Measurements from ENCODE around the gene XPR1. TPM values are rescaled to one million over a fixed set of nuclear protein-coding genes. Genes with fewer than 3 reads are reported as not detected.

Gene XPR1
- total RNA-seq, 5 donors from 2014 or later (not counting 1 experiment from before 2014, with no cell fraction given): 13.0 to 16.2 (median 14.7) TPM

- peaks cover 4% of the 10 kb centered on the region for H3K36me3 Mint-ChIP-seq
Observed at GRCh38 chr1:180898441-180899219, 266.8 kb downstream of the XPR1 start.

DNA sequence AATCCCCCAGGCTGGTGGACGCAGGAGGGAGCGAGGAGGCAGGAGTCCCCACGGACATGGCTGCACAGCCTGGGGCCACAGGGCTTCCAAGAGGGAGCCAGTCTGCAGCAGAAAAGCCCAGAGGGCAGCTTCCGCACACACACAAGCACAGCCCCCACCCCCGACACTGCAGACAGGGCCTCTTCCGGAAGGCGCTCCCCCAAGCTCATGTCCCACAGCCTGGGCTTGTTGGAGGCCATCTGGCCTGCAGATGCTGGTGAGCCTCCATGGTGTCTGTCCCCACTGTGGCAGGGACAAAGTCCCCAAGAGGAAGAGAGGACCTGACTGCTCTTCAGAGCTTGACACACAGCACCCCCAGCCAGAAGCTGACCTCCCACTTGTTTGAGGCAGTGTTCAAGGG, 267.4 kb downstream of the XPR1 start:
- H3K27ac ChIP-seq (ENCODE audit: low read length): no peak overlapping the region
- no peaks in the 10 kb centered on the region for H3K36me3 ChIP-seq (ENCODE audit: control insufficient read depth in 2 of 2, extremely low read depth in 1 of 2, insufficient read depth in 1 of 2, low read length in 1 of 2)
- Mint-ChIP-seq H3K9me3 (peaks cover 0 to 3% (median 0%) of the 10 kb centered on the region in 3 donors), H3K4me1 (peaks cover 0 to 2% (median 0%) of the 10 kb centered on the region in 3 donors), H3K36me3 (peaks cover 4% of the 10 kb centered on the region), H3K4me3 (no peak overlapping the region), H3K27ac (no peak overlapping the region), H3K27me3 (peaks cover 0 to 9% of the 10 kb centered on the region in 2 donors)
- DNase-seq (no peak), ATAC-seq (replicated peaks in 1 of 4) (no peak)
- H3K4me1 ChIP-seq (ENCODE audit: control insufficient read depth in 1 of 2, extremely low read depth in 1 of 2, insufficient read depth in 2 of 2, low read length in 2 of 2): no peaks in the 10 kb centered on the region
- no peak overlapping the region for H3K4me3 ChIP-seq (ENCODE audit: control insufficient read depth in 1 of 2, extremely low read depth in 1 of 2, low read length in 1 of 2)
- ChIA-PET POLR2A (no interaction called here), CTCF (interaction anchor here in 1 of 2 donors (0.5 kb wide), 1 partner anchor 527 kb away, joined by 5 read pairs; no protein-coding TSS in a partner anchor)
- H3K27me3 ChIP-seq (replicated peaks in 1 of 2; ENCODE audit: control insufficient read depth in 2 of 2, extremely low read depth in 1 of 2, insufficient read depth in 2 of 2, low read length in 1 of 2): peaks cover 0 to 5% of the 10 kb centered on the region in 2 experiments
- 81% methylated on average over 2 of the region's 7 CpGs for WGBS (ENCODE audit: insufficient coverage)
- H3K9me3 ChIP-seq: no peaks in the 10 kb centered on the region

More at GRCh38 chr1:180898441-180899219, 266.8 kb downstream of the XPR1 start:
- Histone ChIP-seq H3K36me3 (ENCODE audit: control insufficient read depth in 2 of 2, extremely low read depth in 1 of 2, insufficient read depth in 1 of 2, low read length in 1 of 2) (no peaks in the 10 kb centered on the region), H3K4me3 (ENCODE audit: control insufficient read depth in 1 of 2, extremely low read depth in 1 of 2, low read length in 1 of 2) (no peak overlapping the region), H3K27me3 (replicated peaks in 1 of 2; ENCODE audit: control insufficient read depth in 2 of 2, extremely low read depth in 1 of 2, insufficient read depth in 2 of 2, low read length in 1 of 2) (peaks cover 0 to 5% of the 10 kb centered on the region in 2 experiments), H3K27ac (ENCODE audit: low read length) (no peak overlapping the region), H3K4me1 (ENCODE audit: control insufficient read depth in 1 of 2, extremely low read depth in 1 of 2, insufficient read depth in 2 of 2, low read length in 2 of 2) (peaks cover under 1 to 4% of the 10 kb centered on the region in 2 experiments), H3K9me3 (no peaks in the 10 kb centered on the region)
- Mint-ChIP-seq H3K4me1 (peaks cover 5 to 8% (median 5%) of the 10 kb centered on the region in 3 donors), H3K4me3 (no peak overlapping the region), H3K27ac (no peak overlapping the region), H3K9me3 (peaks cover 0 to 3% (median 0%) of the 10 kb centered on the region in 3 donors), H3K27me3 (peaks cover 0 to 9% of the 10 kb centered on the region in 2 donors)
- whole genome bisulfite sequencing (ENCODE audit: insufficient coverage): 86% methylated on average over 5 of the region's 5 CpGs
- ATAC-seq (replicated peaks in 1 of 4) (no peak), DNase-seq (no peak)
- ChIA-PET CTCF (interaction anchor here in 1 of 2 donors (0.5 kb wide), 1 partner anchor 527 kb away, joined by 5 read pairs; no protein-coding TSS in a partner anchor), POLR2A (interaction anchor here in 1 of 2 donors (0.5 kb wide), 1 partner anchor 797 kb away, joined by 5 read pairs; no protein-coding TSS in a partner anchor)

DNA sequence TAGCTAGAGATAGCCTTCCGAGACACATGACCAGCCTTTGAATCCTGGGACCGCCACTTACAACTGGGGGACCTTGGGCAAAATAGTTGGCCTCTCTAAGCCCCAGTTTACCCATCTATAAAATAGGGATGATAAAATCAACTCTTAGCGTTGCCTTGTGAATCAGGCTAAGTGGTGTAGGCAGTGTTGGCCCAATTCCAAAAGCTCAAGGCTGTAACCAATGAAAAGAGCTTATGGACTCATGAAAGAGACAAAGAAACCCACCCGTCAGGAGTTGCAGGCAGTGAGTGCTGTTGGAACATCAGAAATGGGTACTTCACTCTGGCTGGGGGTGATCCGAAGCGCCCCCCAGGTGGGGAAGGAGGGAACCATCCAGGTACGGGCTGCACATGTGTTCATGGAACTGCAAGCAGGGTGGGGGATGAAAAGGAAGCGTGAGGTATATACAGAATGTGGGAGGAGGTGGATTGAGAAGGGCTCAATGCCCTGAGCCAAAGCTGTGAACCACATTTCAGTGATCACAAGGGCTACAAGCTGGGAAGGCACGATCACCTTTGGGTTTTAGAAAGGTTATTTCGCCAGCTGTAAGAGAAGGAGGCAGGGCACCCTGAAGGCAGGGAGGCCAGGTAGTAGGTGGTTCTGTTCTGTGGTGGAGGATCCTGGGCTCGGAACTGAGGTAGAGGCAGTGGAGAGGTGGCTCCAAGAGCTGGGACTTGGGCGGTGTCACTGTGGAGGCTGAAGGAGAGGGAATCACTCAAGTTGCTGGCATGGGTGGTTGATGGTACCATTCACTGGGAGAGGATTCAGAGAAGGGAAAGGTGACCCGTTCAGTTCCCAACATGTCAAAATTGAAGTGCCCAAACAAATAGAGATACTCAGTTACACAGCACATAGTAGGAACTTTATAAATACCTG, 269.5 kb downstream of the XPR1 start:
- 73% methylated on average over 10 of the region's 13 CpGs for WGBS (ENCODE audit: insufficient coverage)
- no peak for ATAC-seq (replicated peaks in 1 of 4)
- DNase-seq: no peak
- peaks cover 0 to 9% of the 10 kb centered on the region in 2 donors for H3K27me3 Mint-ChIP-seq
- Histone ChIP-seq H3K27me3 (replicated peaks in 1 of 2; ENCODE audit: control insufficient read depth in 2 of 2, extremely low read depth in 1 of 2, insufficient read depth in 2 of 2, low read length in 1 of 2) (peaks cover 0 to 5% of the 10 kb centered on the region in 2 experiments), H3K27ac (ENCODE audit: low read length) (no peak overlapping the region), H3K4me3 (ENCODE audit: control insufficient read depth in 1 of 2, extremely low read depth in 1 of 2, low read length in 1 of 2) (no peak overlapping the region), H3K36me3 (ENCODE audit: control insufficient read depth in 2 of 2, extremely low read depth in 1 of 2, insufficient read depth in 1 of 2, low read length in 1 of 2) (no peaks in the 10 kb centered on the region), H3K9me3 (no peaks in the 10 kb centered on the region), H3K4me1 (ENCODE audit: control insufficient read depth in 1 of 2, extremely low read depth in 1 of 2, insufficient read depth in 2 of 2, low read length in 2 of 2) (no peaks in the 10 kb centered on the region)
- no peak overlapping the region for H3K27ac Mint-ChIP-seq
- no peaks in the 10 kb centered on the region for H3K4me1 Mint-ChIP-seq
- H3K9me3 Mint-ChIP-seq: peaks cover 0 to 3% (median 0%) of the 10 kb centered on the region in 3 donors
- ChIA-PET POLR2A (no interaction called here), CTCF (interaction anchor here in 1 of 2 donors (0.6 kb wide), 1 partner anchor 8 kb away, joined by 3 read pairs; no protein-coding TSS in a partner anchor)
- no peaks in the 10 kb centered on the region for H3K36me3 Mint-ChIP-seq
- no peak overlapping the region for H3K4me3 Mint-ChIP-seq

DNA sequence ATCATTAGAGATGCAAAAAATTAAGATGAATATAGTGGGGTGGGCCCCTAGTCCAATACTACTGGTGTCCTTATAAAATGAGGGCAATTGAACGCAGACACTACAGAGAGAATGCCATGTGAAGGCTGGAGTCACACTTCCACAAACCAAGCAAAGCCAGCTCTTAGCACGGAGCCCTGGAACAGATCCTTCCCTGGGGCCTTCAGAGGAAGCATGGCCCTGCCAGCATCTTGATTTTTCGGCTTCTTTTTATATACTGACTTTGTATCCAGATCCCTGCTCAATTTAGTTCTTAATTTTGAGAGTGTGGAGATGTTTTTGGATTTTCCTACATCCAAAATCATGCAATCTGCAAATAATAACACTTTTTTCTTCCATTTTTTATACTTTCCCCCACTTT, 270.7 kb downstream of the XPR1 start:
- H3K9me3 ChIP-seq: no peaks in the 10 kb centered on the region
- no peak for DNase-seq
- ChIA-PET CTCF (no interaction called here), POLR2A (interaction anchor here in 1 of 2 donors (0.6 kb wide), 1 partner anchor 324 kb away, joined by 3 read pairs; no protein-coding TSS in a partner anchor)
- no peaks in the 10 kb centered on the region for H3K36me3 ChIP-seq (ENCODE audit: control insufficient read depth in 2 of 2, extremely low read depth in 1 of 2, insufficient read depth in 1 of 2, low read length in 1 of 2)
- no peak overlapping the region for H3K27ac ChIP-seq (ENCODE audit: low read length)
- no peak overlapping the region for H3K4me3 Mint-ChIP-seq
- no peaks in the 10 kb centered on the region for H3K4me1 ChIP-seq (ENCODE audit: control insufficient read depth in 1 of 2, extremely low read depth in 1 of 2, insufficient read depth in 2 of 2, low read length in 2 of 2)
- peaks cover 4 to 9% of the 10 kb centered on the region in 2 donors for H3K27me3 Mint-ChIP-seq
- WGBS (ENCODE audit: insufficient coverage): no CpG with 5 or more reads among the region's 3 CpGs
- no peaks in the 10 kb centered on the region for H3K4me1 Mint-ChIP-seq
- no peak overlapping the region for H3K27ac Mint-ChIP-seq
- H3K27me3 ChIP-seq (replicated peaks in 1 of 2; ENCODE audit: control insufficient read depth in 2 of 2, extremely low read depth in 1 of 2, insufficient read depth in 2 of 2, low read length in 1 of 2): peaks cover 0 to 11% of the 10 kb centered on the region in 2 experiments
- H3K9me3 Mint-ChIP-seq: no peaks in the 10 kb centered on the region
- H3K36me3 Mint-ChIP-seq: no peaks in the 10 kb centered on the region
- no peak for ATAC-seq (replicated peaks in 1 of 4)
- no peak overlapping the region for H3K4me3 ChIP-seq (ENCODE audit: control insufficient read depth in 1 of 2, extremely low read depth in 1 of 2, low read length in 1 of 2)

DNA sequence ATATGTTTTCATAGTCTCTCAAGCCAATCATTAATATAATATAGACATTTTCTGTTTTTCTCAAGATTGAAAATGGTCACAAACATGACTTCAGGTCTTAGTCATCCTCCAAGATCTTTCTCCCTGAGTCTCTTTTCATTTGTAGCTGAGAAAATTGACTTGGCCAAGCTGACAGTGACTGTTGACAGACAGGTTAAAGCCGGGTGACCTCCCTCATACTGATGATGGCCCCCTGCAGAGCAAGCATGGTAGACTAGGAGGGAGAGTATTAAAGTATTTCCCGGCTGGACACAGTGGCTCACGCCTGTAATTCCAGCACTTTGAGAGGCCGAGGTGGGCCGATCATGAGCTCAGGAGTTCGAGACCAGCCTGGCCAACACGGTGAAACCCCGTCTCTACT, 274.1 kb downstream of the XPR1 start:
- ChIA-PET POLR2A (no interaction called here), CTCF (no interaction called here)
- Histone ChIP-seq H3K27me3 (replicated peaks in 1 of 2; ENCODE audit: control insufficient read depth in 2 of 2, extremely low read depth in 1 of 2, insufficient read depth in 2 of 2, low read length in 1 of 2) (peaks cover 0 to 31% of the 10 kb centered on the region in 2 experiments), H3K4me1 (ENCODE audit: control insufficient read depth in 1 of 2, extremely low read depth in 1 of 2, insufficient read depth in 2 of 2, low read length in 2 of 2) (peaks cover 0 to 3% of the 10 kb centered on the region in 2 experiments), H3K27ac (ENCODE audit: low read length) (no peak overlapping the region), H3K9me3 (no peaks in the 10 kb centered on the region), H3K4me3 (ENCODE audit: control insufficient read depth in 1 of 2, extremely low read depth in 1 of 2, low read length in 1 of 2) (no peak overlapping the region), H3K36me3 (ENCODE audit: control insufficient read depth in 2 of 2, extremely low read depth in 1 of 2, insufficient read depth in 1 of 2, low read length in 1 of 2) (no peaks in the 10 kb centered on the region)
- H3K4me1 Mint-ChIP-seq: no peaks in the 10 kb centered on the region
- no peaks in the 10 kb centered on the region for H3K36me3 Mint-ChIP-seq
- H3K4me3 Mint-ChIP-seq: no peak overlapping the region
- H3K9me3 Mint-ChIP-seq: no peaks in the 10 kb centered on the region
- DNase-seq (no peak), ATAC-seq (replicated peaks in 1 of 4) (no peak)
- WGBS (ENCODE audit: insufficient coverage): 97% methylated on average over 7 of the region's 8 CpGs
- H3K27me3 Mint-ChIP-seq: peaks cover 17 to 27% of the 10 kb centered on the region in 2 donors
- no peak overlapping the region for H3K27ac Mint-ChIP-seq

GRCh38 chr1:180906511-180906910, 274.7 kb downstream of the XPR1 start:
- Mint-ChIP-seq H3K4me3 (no peak overlapping the region), H3K27me3 (peaks cover 22 to 30% of the 10 kb centered on the region in 2 donors), H3K27ac (no peak overlapping the region), H3K9me3 (no peaks in the 10 kb centered on the region), H3K4me1 (peaks cover 0 to 2% (median 0%) of the 10 kb centered on the region in 3 donors), H3K36me3 (no peaks in the 10 kb centered on the region)
- ATAC-seq (replicated peaks in 1 of 4) (no peak), DNase-seq (no peak)
- H3K4me3 ChIP-seq (ENCODE audit: control insufficient read depth in 1 of 2, extremely low read depth in 1 of 2, low read length in 1 of 2): no peak overlapping the region
- no peaks in the 10 kb centered on the region for H3K9me3 ChIP-seq
- H3K27me3 ChIP-seq (replicated peaks in 1 of 2; ENCODE audit: control insufficient read depth in 2 of 2, extremely low read depth in 1 of 2, insufficient read depth in 2 of 2, low read length in 1 of 2): peaks cover 0 to 31% of the 10 kb centered on the region in 2 experiments
- 92% methylated on average over 5 of the region's 9 CpGs for WGBS (ENCODE audit: insufficient coverage)
- H3K4me1 ChIP-seq (ENCODE audit: control insufficient read depth in 1 of 2, extremely low read depth in 1 of 2, insufficient read depth in 2 of 2, low read length in 2 of 2): peaks cover 0 to 3% of the 10 kb centered on the region in 2 experiments
- H3K27ac ChIP-seq (ENCODE audit: low read length): no peak overlapping the region
- ChIA-PET CTCF (interaction anchor here in 1 of 2 donors (0.7 kb wide), 1 partner anchor 29 kb away, joined by 3 read pairs; no protein-coding TSS in a partner anchor), POLR2A (no interaction called here)
- H3K36me3 ChIP-seq (ENCODE audit: control insufficient read depth in 2 of 2, extremely low read depth in 1 of 2, insufficient read depth in 1 of 2, low read length in 1 of 2): no peaks in the 10 kb centered on the region

Measured in T-cell (primary cell).